NOMO-1 (cell line): Measurements from ENCODE around the gene PLAC9.
"Not testable (repeated sequence)": the region's sequence is repeated elsewhere in the genome, so short reads cannot be mapped to it uniquely, and the experiment has no call there.

ENCODE experiments used
- DNase-seq, 2 experiments: peaks; one replicate each; lab custom pipeline; 2025; ENCODE audit not compliant: unreplicated experiment in 2 of 2; lab: John Stamatoyannopoulos, UW

PLAC9 gene, protein sequence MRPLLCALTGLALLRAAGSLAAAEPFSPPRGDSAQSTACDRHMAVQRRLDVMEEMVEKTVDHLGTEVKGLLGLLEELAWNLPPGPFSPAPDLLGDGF

DNA sequence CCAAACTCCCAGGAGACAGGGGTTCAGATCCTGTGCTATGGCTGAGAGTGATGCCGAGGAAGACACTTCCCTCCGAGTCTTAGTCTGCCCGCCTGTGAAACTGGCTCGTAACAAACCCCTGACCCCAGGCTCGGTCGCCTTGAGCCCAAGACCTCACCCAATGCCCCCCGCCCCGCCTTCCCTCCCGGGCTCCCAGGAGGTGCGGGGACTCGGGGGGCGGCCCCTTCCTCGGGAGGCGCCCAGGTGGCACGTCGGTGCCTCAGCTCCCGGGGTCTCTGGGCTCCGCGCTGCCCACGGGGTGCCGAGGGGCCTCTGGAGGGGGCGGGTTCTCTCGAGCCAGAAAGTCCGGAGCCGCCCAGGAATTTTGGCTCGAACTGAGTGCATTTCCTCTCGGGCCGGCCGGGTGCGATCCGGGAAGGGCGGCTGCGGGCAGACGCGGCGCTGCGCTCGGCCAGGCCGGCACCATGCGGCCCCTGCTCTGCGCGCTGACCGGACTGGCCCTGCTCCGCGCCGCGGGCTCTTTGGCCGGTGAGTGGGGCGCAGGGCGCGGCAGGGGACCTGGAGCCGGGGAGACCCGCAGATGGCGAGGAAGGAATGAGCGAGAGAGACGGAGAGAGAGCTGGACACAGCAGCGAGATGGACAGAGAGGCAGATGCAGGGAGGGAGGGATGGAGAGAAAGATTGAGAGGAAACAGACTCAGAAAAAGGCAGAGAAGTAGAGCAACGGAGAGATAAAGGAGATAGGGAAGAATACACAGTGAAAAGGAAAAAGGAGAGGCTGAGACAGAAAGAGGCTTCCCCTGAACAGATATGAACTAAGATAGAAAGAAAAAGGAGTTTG is at the start of gene PLAC9:
PLAC9 (plus strand) TSS at position 432 of the 841 bp plus-strand sequence; CDS start at position 465, 33 bp downstream.
- DNase-seq = no peak

DNA sequence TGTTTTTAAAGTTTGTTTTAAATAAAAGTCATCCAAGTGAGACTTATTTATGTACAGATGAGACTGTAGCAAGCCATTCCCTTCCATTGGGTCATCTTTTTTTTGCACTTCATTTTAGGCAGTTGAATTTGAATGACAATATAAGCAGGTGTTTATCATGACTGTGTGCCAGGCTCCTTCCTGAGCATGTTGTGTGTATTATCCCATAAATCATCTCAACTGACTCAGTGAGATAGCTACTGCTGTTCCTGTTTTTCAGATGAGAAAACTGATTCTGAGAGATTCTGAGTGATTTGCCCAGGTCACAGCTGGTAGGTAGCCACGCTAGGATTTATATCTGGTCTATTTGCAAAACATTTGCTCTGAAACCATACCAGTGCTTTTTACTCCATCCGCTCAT is 42.4 kb upstream of the PLAC9 start:
- DNase-seq = no peak

DNA sequence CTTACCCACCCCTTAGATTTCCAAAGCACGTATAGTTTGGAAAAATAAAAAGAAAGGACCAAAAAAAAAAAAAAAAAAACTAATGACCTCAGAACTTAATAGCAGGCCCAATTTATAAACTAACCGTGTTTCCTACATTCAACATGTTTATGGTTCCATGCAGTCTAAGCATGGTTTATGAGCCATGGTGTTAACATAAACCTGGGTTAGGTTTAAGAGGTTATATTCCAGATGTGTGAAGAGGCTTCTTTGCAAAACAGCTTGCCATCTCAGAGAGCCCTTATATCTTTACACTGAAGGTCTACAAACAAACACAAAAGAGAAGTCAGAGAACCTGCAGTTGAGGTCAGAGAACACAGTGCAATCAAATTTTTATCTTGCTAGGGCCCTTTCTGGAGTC is 38.3 kb upstream of the PLAC9 start:
- DNase-seq = no peak

DNA sequence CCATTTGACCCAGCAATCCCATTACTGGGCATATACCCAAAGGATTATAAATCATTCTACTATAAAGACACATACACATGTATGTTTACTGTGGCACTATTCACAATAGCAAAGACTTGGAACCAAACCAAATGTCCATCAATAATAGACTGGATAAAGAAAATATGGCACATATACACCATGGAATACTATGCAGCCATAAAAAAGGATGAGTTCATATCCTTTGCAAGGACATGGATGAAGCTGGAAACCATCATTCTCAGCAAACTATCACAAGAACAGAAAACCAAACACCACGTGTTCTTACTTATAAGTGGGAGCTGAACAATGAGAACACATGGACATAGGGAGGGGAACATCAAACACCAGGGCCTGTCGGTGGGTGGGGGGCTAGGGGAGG is 34.3 kb upstream of the PLAC9 start:
- DNase-seq = not testable (repeated sequence)

- DNase-seq = not testable (repeated sequence)
Measured at GRCh38 chr10:80099295-80099694, 33.2 kb upstream of the PLAC9 start.

DNA sequence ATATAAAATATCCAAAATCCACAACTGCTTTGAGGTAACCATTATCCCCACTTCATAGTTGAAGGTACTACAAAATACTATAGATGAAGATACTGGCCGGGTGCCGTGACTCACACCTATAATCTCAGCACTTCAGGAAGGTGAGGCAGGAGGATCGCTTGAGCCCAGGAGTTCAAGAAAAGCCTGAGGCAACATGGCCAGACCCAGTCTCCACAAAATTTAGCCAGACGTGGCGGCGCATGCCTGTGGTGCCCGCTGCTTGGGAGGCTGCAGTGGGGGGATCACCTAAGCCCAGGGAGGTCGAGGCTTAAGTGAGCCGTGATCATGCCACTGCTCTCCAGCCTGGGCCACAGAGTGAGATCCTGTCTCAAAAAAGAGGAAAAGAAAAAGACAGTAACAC is 32.4 kb upstream of the PLAC9 start:
- no peak for DNase-seq

GRCh38 chr10:80100861-80101695 is 31.5 kb upstream of the PLAC9 start:
- no peak for DNase-seq

DNA sequence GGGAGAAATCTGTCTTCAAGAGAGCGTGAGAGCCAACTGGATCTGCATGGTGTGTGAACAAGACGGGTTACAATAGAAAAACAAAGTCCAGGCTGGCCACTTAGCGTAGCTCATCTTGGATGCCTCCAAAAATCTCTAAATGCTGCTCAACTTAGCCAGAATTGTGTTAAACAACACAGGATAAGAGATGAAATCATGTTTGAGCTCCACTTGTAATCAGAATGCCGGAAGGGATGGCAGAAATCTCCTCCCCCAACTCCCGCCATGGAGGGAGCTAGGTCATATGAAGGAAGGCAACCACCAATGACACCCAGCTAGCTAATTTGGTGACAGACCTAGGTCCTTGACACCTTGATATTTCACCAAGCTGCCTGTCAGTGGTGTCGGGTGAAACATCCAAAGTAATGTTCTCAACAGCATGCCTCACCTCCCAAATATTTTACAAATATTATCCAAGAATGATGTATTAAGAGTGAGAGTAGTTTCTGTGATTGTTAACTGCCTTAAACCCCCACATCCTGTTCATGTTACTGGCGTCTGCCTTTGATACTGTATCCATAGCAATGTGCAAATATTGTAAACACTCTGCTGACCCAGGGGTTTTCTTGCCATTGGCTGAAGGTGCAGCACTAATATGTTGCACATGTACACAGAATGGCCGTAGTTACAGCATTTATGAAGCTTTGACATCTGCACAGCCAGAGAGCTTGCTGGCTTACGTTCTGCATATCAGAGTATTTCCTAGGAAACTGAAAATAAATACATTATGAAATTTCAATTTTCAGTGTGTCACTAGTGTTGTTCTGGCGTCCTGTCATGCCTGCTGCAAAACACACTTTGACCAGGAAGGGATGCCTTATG is 28.2 kb upstream of the PLAC9 start:
- no peak for DNase-seq

DNA sequence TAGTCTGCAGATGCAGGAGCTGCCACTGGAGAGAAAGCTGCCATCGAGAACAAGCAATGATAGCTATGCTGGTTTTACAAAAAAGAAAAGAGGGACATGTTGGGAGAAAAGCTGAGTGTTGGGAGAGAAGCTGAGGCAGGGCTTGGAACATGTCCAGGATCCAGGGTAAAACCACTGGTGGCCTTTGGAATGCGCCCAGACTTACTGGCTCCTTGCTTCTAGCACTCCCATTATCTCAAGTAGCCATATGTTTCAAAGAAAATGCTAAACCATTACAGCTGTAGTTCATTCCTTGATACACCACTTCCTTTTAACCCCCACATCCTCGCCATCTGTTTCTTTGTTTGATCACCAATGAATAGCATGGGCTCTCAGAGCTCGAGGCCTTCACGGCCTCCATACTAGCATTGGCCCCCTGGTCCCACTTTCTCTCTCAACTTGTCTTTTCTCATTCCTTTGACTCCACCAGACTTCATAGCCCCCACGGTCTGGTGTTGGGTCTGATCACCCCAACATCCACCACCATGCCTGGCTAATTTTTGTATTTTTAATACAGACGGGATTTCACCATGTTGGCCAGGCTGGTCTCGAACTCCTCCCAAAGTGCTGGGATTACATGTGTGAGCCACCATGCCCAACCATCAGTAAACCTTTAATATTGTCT is 23.8 kb upstream of the PLAC9 start:
- no peak for DNase-seq

DNA sequence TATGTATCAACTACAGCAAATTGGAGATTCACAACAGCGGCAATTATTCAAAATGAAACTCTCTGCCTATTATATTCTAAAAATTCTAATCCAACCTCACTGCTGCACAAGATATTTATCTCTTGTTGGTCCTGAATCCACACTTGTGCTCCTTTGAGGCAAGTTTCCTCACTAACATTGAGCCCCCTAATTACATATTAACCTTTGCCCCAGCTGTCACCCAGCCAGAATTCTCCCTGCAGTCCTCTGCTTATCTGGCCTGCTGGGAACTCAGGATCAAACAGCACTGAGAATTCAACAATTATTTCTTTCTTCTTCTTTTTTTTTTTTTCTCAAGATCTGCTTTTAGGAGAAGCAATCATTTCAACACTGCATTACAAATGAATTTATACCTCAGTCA is 21.5 kb upstream of the PLAC9 start:
- no peak for DNase-seq

DNA sequence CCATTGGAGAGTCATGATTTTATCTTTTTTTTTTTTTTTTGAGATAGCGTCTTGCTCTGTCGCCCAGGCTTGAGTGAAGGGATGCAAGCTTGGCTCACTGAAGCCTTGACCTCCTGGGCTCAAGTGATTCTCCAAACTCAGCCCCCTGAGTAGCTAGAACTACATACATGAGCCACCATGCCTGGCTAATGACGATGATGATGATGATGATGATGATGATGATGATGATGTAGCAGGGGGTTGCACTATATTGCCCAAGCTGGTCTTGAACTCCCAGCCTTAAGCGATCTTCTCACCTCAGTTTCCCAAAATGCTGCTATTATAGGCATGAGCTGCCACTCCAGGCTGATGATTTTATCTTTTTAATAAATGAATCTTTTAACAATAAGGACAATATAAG is 13.9 kb upstream of the PLAC9 start:
- DNase-seq = no peak

GRCh38 chr10:80122110-80122710 is 10.3 kb upstream of the PLAC9 start:
- no peak for DNase-seq

DNA sequence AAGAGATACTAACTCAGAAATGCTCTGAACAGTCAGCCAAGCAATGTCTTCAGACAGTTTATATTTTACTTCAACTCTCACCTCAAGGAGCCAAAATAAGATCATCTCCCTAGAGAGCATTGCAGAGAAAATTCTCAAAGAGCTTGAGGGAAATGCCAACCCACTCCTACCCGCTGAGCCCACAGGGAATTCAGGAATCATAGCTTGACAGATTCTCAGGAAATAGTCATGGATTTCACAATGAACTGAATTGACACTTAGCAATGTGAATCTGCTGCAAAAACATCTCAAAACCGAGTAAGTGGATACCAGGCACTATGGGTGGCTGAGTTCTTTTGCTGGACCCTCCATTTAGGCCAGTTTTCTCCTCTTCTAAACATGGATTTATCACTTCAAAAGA is 9.8 kb upstream of the PLAC9 start:
- no peak for DNase-seq

- no peak for DNase-seq
Measured at GRCh38 chr10:80126876-80127275, 5.7 kb upstream of the PLAC9 start.

DNA sequence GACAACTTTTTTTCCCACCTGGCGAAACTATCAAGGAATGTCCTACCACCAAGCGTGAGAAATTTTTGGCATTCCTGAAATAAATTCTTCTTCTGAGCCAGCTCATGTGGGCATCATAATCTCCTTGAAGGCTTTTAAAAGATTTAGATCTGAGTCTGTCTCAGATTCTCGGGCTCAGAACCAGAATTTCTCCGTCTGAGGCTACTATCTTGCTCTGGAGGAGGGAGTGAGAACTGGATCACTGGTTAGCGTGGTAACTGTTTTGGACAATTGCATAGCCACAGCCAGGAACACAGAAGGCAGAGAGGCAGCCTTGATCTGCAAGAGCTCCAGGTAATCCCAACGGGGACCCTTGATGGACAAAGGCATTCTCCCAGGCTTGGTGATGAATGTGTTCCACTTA is 1.0 kb upstream of the PLAC9 start:
- no peak for DNase-seq

GRCh38 chr10:80133206-80133605 is 676 bp downstream of the PLAC9 start:
- DNase-seq = no peak

- DNase-seq = not testable (repeated sequence)
Measured at GRCh38 chr10:80133687-80134086, 1.2 kb downstream of the PLAC9 start.

- no peak for DNase-seq
Measured at GRCh38 chr10:80136134-80136571, 3.6 kb downstream of the PLAC9 start.

DNA sequence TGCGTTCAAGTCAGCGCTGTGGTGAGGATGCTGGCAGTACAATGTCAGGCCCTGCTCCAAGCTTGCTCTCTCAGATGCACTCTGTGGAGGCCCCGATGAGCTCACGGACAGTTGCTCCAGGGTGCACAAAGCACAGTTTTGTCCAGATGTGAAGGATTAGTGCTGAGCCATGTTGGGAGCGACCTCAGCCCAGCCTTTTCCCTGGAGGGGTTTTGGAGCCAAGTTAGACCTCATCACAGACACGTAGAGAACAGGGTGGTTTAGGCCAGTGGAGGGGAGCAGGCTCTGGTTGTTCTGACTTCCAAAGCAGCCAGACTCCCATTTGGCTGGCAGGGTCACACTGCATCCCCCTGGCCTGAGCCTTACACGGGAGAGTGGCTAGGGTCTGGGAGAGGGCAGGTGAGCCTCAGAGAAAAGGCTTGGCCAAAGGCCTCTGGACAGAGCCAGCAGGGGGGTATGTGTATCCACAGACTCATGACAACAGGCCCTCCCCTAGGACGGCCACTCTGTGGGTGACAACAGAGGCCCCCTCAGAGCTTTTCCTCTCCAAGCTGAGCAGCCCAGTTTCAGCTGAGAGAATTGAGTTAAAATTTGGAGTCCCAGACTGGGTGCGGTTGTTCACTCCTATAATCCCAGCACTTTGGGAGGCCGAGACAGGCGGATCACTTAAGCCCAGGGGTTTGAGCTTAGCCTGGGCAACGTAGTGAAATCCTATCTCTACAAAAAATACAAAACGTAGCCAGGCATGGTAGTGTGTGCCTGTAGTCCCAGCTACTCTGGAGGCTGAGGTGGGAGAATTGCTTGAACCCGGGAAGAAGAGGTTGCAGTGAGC is 4.7 kb downstream of the PLAC9 start:
- no peak for DNase-seq
